ENCODE measurements around the gene THEMIS2. TPM values are rescaled to one million over a fixed set of nuclear protein-coding genes. Genes with fewer than 3 reads are reported as not detected.

The THEMIS2 gene
- total and polyA plus RNA-seq, 2 of the 8 experiments (the other 6 are each of a cell fraction or from before 2014, with no cell fraction given) = 12.4 to 28.0 TPM

DNA sequence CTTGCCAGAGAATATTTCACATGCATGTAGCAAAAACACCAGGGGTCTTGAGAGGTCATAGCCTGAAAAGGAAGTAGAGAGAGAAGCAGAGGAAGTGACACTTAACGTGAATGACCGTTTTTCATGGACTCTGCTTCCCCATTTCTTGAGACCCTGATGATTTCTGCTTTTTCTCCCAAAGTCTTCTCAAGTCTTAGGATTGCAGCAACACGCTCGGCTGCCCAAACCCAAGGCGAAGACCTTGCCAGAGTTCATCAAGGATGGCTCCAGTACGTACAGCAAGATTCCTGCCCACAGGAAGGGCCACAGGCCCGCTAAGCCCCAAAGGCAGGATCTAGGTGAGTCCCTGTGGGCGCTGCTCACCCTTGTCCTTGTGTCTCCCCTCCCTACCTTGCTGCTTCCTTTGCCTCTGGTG lies 12.8 kb downstream of the THEMIS2 start:
- Histone ChIP-seq H4K91ac (replicated peaks; ENCODE audit: insufficient read length, low read length) (no peak overlapping the region), H2AK5ac (ENCODE audit: low read depth, low read length) (no peak overlapping the region), H3K9ac (replicated peaks in 1 of 4; ENCODE audit: extremely low read depth in 1 of 4, low read depth in 3 of 4, low read length in 3 of 4) (no peak overlapping the region), H3K23ac (ENCODE audit: insufficient read length) (no peak overlapping the region), H3K36me3 (ENCODE audit: control insufficient read depth in 2 of 4, insufficient read depth in 4 of 4, low read length in 3 of 4) (peaks cover 0 to 24% (median 6%) of the 10 kb centered on the region in 4 experiments; a peak in 6 of 8 replicates), H3K4me2 (ENCODE audit: insufficient read depth in 1 of 2, low read depth in 2 of 2, low read length in 2 of 2) (no peak overlapping the region), H3K4me1 (replicated peaks in 1 of 4; ENCODE audit: control insufficient read depth in 3 of 4, insufficient read depth in 4 of 4, low read length in 3 of 4) (no peaks in the 10 kb centered on the region), H3K4me3 (ENCODE audit: extremely low read depth in 1 of 4, insufficient read depth in 2 of 4, low read depth in 3 of 4, low read length in 4 of 4) (no peak overlapping the region), H3K79me1 (ENCODE audit: low read depth, low read length) (no peaks in the 10 kb centered on the region), H3K56ac (replicated peaks; ENCODE audit: insufficient read length, low read depth, low read length) (no peak overlapping the region), H2BK120ac (replicated peaks; ENCODE audit: low read depth, low read length) (no peak overlapping the region), H2BK5ac (ENCODE audit: low read depth, low read length) (peak overlapping the region; percentile 19; the same call in 1 of the 2 replicates), H3K27me3 (replicated peaks in 1 of 4; ENCODE audit: control insufficient read depth in 3 of 4, extremely low read depth in 1 of 4, insufficient read depth in 3 of 4, low read length in 3 of 4) (no peaks in the 10 kb centered on the region), H2BK20ac (ENCODE audit: low read length) (no peak overlapping the region), H3K14ac (ENCODE audit: insufficient read length) (no peak overlapping the region), H3K79me2 (ENCODE audit: control insufficient read depth in 1 of 2, insufficient read depth in 2 of 2, low read length in 2 of 2) (no peaks in the 10 kb centered on the region), H3K27ac (ENCODE audit: low read depth, low read length) (no peak overlapping the region), H2BK15ac (ENCODE audit: low read length) (no peak overlapping the region), H4K5ac (ENCODE audit: insufficient read length, low read depth, low read length) (no peak overlapping the region), H3K9me3 (ENCODE audit: insufficient read depth in 2 of 2, low read depth in 1 of 2, low read length in 1 of 2) (no peaks in the 10 kb centered on the region), H4K20me1 (replicated peaks in 1 of 2; ENCODE audit: control insufficient read depth in 1 of 2, insufficient read depth in 2 of 2, low read length in 2 of 2) (peaks cover 0 to 4% of the 10 kb centered on the region in 2 experiments), H3K18ac (ENCODE audit: extremely low read depth, low read length) (no peak overlapping the region), H2BK12ac (ENCODE audit: low read depth, low read length) (no peak overlapping the region), H3K4ac (replicated peaks; ENCODE audit: insufficient read length, low read depth, low read length) (no peak overlapping the region), H2AFZ (ENCODE audit: low read length) (no peak overlapping the region), H3K23me2 (ENCODE audit: low read depth, low read length) (no peaks in the 10 kb centered on the region), H4K8ac (ENCODE audit: extremely low read depth, insufficient read depth, low read length) (no peak overlapping the region)
- no peak for DNase-seq (ENCODE audit: low read depth in 1 of 2, low spot score in 2 of 2)
- CTCF ChIA-PET (ENCODE audit: partially characterized antibody) = interaction anchor here (1.0 kb wide), 1 partner anchor 27 kb away, joined by 3 read pairs; no protein-coding TSS in a partner anchor
- no peak for TF ChIP-seq HDAC6 (IDR thresholded peaks at IDR 0.05; ENCODE audit: low read depth, low read length)
- TF ChIP-seq KDM1A (IDR thresholded peaks at IDR 0.05; ENCODE audit: borderline replicate concordance, low read length) = no peak
- no peak for TF ChIP-seq TEAD4 (IDR thresholded peaks at IDR 0.05; ENCODE audit: low read depth, low read length)
- TF ChIP-seq, protein P1, sequence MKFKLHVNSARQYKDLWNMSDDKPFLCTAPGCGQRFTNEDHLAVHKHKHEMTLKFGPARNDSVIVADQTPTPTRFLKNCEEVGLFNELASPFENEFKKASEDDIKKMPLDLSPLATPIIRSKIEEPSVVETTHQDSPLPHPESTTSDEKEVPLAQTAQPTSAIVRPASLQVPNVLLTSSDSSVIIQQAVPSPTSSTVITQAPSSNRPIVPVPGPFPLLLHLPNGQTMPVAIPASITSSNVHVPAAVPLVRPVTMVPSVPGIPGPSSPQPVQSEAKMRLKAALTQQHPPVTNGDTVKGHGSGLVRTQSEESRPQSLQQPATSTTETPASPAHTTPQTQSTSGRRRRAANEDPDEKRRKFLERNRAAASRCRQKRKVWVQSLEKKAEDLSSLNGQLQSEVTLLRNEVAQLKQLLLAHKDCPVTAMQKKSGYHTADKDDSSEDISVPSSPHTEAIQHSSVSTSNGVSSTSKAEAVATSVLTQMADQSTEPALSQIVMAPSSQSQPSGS (IDR thresholded peaks at IDR 0.05; ENCODE audit: low read length) = no peak
- no peak for TF ChIP-seq SP1 (IDR thresholded peaks at IDR 0.05; ENCODE audit: low read depth, low read length)
- TF ChIP-seq SIX5 (IDR thresholded peaks at IDR 0.05; ENCODE audit: low read depth, low read length) = no peak
- TF ChIP-seq EGR1 (IDR thresholded peaks at IDR 0.05; ENCODE audit: borderline replicate concordance, low read depth, low read length) = no peak
- TF ChIP-seq SIRT6 (IDR thresholded peaks at IDR 0.05; ENCODE audit: low read length) = no peak
- no peak for TF ChIP-seq CBX5 (IDR thresholded peaks at IDR 0.05; ENCODE audit: low read depth, low read length)
- no peak for TF ChIP-seq RAD21 (IDR thresholded peaks at IDR 0.05 in 1 of 2, conservative IDR thresholded peaks at IDR 0.05 in 1 of 2; ENCODE audit: low read depth in 2 of 2, low read length in 2 of 2)
- TF ChIP-seq TCF12 (IDR thresholded peaks at IDR 0.05; ENCODE audit: low read depth, low read length) = no peak
- no peak for TF ChIP-seq POLR2A (IDR thresholded peaks at IDR 0.05; ENCODE audit: control extremely low read depth in 1 of 2, low read depth in 2 of 2, low read length in 2 of 2)
- WGBS, 2 experiments (ENCODE audit: extremely low coverage in 1 of 2, insufficient coverage in 1 of 2, insufficient read length in 1 of 2, insufficient replicate concordance in 2 of 2, low coverage in 1 of 2, low lambda C conversion rate in 2 of 2, missing lambda C conversion rate in 1 of 2) = 85% methylated on average over 8 of the region's 8 CpGs; no CpG with 5 or more reads in 1 of the 2 experiments
- FAIRE-seq = no peak
- POLR2A ChIA-PET (ENCODE audit: partially characterized antibody) = interaction anchor here (2.2 to 3.5 kb wide), 2 partner anchors 8 to 10 kb away, joined by 10 to 17 read pairs; no protein-coding TSS in a partner anchor
